ENCODE results near the gene MTERF4. TPM values are rescaled to one million over a fixed set of nuclear protein-coding genes. Genes with fewer than 3 reads are reported as not detected.

Gene MTERF4
- total RNA-seq, 2 experiments from 2014 or later: 33.2 to 36.6 TPM

DNA sequence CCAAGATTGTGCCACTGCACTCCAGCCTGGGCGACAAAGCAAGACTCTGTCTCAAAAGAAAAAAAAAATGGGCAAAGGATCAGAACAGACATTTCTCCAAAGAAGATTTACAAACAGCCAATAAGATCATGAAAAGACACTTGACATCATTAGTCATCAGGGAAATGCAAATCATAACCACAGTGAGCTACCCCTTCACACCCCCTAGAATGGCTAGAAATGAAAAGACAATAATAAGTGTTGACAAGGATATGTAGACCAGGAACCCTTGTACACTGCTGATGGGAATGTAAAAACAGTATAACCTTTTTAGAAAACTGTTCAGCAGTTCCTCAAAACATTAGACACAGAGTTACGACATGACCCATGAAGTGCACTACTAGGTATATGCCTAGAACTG, 18.4 kb upstream of the MTERF4 start:
- intact Hi-C loops (cut with micrococcal nuclease): no loop called here
- ATAC-seq (peak; percentile 30), DNase-seq (no peak)
- CTCF ChIA-PET: interaction anchor here (0.7 kb wide), 1 partner anchor 763 kb away, joined by 3 read pairs; no protein-coding TSS in a partner anchor
- POLR2A ChIA-PET: interaction anchor here (0.8 kb wide), 1 partner anchor 23 kb away, joined by 3 read pairs; no protein-coding TSS in a partner anchor
- peaks cover 3% of the 10 kb centered on the region for H3K9me3 Mint-ChIP-seq
- H3K36me3 Mint-ChIP-seq (ENCODE audit: low read depth): peaks cover 41% of the 10 kb centered on the region
- no peak overlapping the region for H3K4me3 Mint-ChIP-seq
- peaks cover 18% of the 10 kb centered on the region for H3K4me1 Mint-ChIP-seq (ENCODE audit: low read depth)
- no peak overlapping the region for H3K27ac Mint-ChIP-seq
- no peaks in the 10 kb centered on the region for H3K27me3 Mint-ChIP-seq
- TF ChIP-seq, protein P1, sequence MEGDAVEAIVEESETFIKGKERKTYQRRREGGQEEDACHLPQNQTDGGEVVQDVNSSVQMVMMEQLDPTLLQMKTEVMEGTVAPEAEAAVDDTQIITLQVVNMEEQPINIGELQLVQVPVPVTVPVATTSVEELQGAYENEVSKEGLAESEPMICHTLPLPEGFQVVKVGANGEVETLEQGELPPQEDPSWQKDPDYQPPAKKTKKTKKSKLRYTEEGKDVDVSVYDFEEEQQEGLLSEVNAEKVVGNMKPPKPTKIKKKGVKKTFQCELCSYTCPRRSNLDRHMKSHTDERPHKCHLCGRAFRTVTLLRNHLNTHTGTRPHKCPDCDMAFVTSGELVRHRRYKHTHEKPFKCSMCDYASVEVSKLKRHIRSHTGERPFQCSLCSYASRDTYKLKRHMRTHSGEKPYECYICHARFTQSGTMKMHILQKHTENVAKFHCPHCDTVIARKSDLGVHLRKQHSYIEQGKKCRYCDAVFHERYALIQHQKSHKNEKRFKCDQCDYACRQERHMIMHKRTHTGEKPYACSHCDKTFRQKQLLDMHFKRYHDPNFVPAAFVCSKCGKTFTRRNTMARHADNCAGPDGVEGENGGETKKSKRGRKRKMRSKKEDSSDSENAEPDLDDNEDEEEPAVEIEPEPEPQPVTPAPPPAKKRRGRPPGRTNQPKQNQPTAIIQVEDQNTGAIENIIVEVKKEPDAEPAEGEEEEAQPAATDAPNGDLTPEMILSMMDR (IDR thresholded peaks at IDR 0.05): no peak

DNA sequence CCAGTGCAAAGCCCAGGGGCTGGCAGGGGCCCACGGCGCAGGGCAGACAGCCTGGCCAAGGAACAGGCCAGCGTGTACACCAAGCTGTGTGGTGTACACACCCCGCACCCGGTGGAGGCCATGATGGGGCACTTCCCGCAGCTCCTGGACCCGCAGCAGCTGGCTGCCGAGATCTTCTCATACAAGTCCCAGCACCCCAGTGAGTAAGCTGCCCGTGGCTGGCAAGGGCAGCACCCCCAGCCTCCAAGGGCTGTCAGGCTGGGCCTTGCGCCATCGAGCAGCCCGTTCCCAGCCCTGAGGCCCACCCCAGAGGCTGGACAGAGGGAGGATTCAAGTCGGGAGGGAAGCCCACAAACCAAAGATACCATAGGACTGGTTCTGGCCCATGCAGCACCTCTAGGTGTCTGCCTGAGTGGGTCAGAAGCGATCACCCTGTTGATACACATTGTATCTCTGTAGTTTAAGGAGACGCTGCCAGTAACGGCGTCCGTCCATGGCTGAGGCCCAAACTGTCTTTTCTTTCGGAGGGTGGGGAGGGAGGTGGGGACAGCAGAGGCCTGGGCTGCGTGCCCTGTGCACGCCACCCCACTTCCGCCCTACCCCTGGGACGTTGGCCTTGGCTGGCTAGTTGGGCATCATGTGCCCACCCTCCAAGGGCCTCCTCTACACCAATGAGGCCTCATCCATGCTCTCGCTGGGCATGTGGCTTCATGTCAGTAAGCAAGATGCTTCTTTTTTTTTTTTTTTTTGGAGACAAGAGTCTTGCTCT, 16.8 kb upstream of the MTERF4 start:
- H3K4me3 Mint-ChIP-seq: no peak overlapping the region
- POLR2A ChIA-PET: no interaction called here

DNA sequence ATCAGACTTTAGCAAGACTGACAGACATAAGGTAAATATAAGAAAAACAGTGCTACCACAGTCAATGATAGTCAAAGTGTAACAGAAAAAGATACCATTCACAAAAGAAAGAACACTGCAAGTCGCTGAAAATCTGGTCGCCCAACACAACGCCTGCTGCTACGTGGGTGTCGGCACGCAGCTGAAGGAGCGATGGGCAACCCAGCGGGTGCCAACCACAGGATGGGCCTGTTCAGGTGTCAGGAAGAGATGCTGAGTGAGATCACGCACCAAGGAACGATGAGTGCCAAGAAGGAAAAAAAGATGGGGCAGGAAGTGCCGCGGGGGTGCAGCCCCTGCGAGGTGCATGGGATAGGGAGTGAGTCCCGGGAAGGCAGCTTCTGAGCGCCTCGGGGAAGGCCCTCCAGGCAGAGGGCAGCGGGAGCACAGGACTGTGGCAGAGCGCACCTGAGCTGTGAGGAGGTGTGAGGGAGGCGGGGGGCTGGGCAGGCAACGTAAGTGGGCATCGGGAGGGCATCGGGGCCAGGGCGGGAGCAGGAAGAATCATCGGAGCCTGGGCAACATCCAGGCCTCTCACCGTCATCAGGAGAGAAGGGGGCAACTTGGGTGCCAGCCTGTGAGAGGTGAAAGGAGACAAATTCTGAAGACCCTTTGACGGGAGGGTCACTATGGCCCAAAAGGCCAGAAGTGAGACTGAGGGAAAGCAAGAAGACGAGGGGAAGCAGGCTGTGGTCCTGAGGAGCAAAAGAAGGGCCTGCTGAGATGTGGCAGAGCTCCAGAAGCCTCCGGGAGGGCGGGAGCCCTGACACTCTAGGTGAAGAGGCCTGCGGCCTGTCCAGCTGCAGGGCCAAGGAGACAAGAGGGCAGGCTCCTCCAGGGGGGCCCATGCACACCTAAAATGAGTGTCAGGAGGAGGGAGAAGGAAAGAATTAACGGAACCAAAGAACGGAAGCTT, 14.8 kb upstream of the MTERF4 start:
- intact Hi-C loops (cut with micrococcal nuclease): no loop called here
- CTCF ChIA-PET: no interaction called here
- TF ChIP-seq, protein P1 (IDR thresholded peaks at IDR 0.05): no peak
- POLR2A ChIA-PET: interaction anchor here (0.5 to 0.9 kb wide), 2 partner anchors 10 to 1108 kb away, joined by 3 read pairs; no protein-coding TSS in a partner anchor
- Mint-ChIP-seq H3K27me3 (no peaks in the 10 kb centered on the region), H3K27ac (no peak overlapping the region), H3K9me3 (peaks cover 3% of the 10 kb centered on the region), H3K4me1 (ENCODE audit: low read depth) (peaks cover 23% of the 10 kb centered on the region), H3K4me3 (no peak overlapping the region), H3K36me3 (ENCODE audit: low read depth) (peaks cover 44% of the 10 kb centered on the region)
- DNase-seq (no peak), ATAC-seq (no peak)

More for the DNA sequence above, 16.8 kb upstream of the MTERF4 start:
- peaks cover 13% of the 10 kb centered on the region for H3K4me1 Mint-ChIP-seq (ENCODE audit: low read depth)
- CTCF ChIA-PET: interaction anchor here (1.7 kb wide), 1 partner anchor 31 kb away, joined by 4 read pairs; the partner anchor contains the start of gene PASK
- H3K27me3 Mint-ChIP-seq: no peaks in the 10 kb centered on the region
- TF ChIP-seq, protein P1 (IDR thresholded peaks at IDR 0.05): no peak
- peaks cover 45% of the 10 kb centered on the region for H3K36me3 Mint-ChIP-seq (ENCODE audit: low read depth)
- no peak overlapping the region for H3K27ac Mint-ChIP-seq
- intact Hi-C loops (cut with micrococcal nuclease): no loop called here
- no peak for ATAC-seq
- no peak for DNase-seq
- H3K9me3 Mint-ChIP-seq: peaks cover 3% of the 10 kb centered on the region

DNA sequence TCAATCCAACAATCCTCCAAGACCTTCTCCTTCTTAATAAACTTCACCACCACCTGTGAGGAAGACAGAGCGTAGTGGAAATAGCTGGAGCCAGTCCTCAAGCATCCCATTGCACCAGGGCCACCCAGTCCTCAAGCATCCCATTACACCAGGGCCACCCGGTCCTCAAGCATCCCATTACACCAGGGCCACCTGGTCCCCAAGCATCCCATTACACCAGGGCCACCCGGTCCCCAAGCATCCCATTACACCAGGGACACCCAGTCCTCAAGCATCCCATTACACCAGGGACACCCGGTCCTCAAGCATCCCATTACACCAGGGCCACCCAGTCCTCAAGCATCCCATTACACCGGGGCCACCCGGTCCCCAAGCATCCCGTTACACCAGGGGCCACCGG, 13.3 kb upstream of the MTERF4 start:
- intact Hi-C loops (cut with micrococcal nuclease): no loop called here
- Mint-ChIP-seq H3K36me3 (ENCODE audit: low read depth) (peaks cover 40% of the 10 kb centered on the region), H3K4me1 (ENCODE audit: low read depth) (peaks cover 20% of the 10 kb centered on the region), H3K27me3 (no peaks in the 10 kb centered on the region), H3K27ac (no peak overlapping the region), H3K4me3 (no peak overlapping the region), H3K9me3 (no peaks in the 10 kb centered on the region)
- DNase-seq: no peak
- no peak for ATAC-seq
- TF ChIP-seq, protein P1 (IDR thresholded peaks at IDR 0.05): no peak
- POLR2A ChIA-PET: interaction anchor here (0.9 kb wide), 1 partner anchor 13 kb away, joined by 3 read pairs; the partner anchor contains the start of gene MTERF4
- CTCF ChIA-PET: interaction anchor here (1.1 kb wide), 1 partner anchor 9 kb away, joined by 3 read pairs; no protein-coding TSS in a partner anchor

Data from activated CD8-positive, alpha-beta T cell treated with anti-CD3 and anti-CD28 coated beads for 36 hours (primary cell).